CD4-positive, alpha-beta T cell treated with Interleukin-6 for 4 hours (primary cell): ENCODE measurements around the gene COIL.
"Not testable (repeated sequence)": the region's sequence is repeated elsewhere in the genome, so short reads cannot be mapped to it uniquely, and the experiment has no call there.

ENCODE experiments used
- DNase-seq: peaks from one replicate; pipeline ENCODE4 v3.0.0-alpha.2; 2020; ENCODE audit warnings: mixed read lengths

The COIL gene

GRCh38 chr17:56978441-56979090 lies 17.7 kb upstream of the COIL start:
- no peak for DNase-seq

DNA sequence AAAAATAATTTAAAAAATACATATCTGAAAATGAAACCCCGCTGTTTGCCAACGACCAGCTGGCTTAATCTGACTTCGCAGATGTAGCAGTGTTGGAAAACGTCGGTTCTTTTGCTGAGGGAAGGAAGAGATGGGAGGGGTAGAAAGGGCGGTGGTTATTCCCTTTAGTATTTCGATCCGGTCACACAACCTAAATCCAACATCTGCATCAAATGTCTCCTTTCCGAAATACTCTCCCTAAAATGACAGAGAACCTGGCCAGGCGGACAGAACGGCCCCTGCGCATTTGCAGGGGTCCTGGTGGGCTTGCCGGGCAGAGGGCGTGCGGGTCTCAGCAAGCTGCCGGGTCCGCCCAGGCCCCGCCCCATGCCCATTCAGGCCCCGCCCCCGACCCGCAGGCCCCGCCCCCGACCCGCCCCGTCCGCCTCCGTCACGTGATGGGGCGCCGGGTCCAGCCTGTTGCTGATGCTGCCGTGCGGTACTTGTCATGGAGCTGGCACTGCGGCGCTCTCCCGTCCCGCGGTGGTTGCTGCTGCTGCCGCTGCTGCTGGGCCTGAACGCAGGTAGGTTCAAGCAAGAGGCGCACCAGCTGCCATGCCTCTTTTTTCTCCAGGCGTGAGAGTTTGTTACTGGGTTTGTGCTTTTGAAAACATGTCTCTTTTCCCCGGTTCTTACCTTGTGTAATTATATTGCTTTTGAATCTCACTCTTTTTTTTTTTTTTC lies 17.0 kb upstream of the COIL start, which contains the start of gene SCPEP1:
Gene SCPEP1 (plus strand): TSS at position 459 of the 723 bp plus-strand sequence. CDS start 29 bp downstream, at position 488.
- DNase-seq, result peak; percentile 83

GRCh38 chr17:56976941-56977608 lies 16.2 kb upstream of the COIL start:
- DNase-seq, result no peak

DNA sequence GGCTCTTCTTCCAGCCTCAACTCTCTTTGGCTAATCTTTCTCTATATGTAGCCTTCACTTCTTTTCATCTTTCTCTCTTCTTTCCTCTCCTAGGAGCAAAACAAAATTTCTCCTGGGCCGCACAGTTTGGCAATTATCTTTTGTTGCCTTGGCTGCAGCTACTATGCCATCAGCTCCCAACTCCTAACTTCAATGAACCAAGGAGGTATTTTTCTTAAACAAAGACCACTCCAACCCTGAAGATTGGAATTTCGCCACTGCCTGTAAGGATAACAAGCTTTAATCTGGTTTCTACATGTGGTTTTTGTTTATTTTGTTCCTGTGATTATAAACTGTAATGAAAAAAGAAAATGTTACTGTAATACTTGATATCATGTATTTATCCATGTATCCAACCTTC lies 14.8 kb upstream of the COIL start:
- no peak for DNase-seq

- DNase-seq, result no peak
Measured at GRCh38 chr17:56974055-56974454, 13.2 kb upstream of the COIL start.

DNA sequence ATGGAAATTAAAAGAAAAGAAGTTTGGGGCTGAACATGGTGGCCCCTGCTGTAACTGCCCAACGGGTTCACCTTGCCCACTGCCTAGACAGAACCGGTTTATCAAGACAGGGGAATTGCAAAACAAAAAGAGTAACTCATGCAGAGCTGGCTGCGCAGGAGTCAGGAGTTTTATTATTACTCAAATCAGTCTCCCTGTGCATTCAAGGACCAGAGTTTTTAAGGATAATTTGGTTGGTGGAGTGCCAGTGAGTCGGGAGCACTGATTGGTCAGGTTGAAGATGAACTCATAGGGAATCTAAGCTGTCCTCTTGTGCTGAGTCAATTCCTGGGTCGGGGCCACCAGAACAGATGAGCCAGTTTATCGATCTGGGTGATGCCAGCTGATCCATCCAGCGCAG lies 12.7 kb upstream of the COIL start:
- no peak for DNase-seq

DNA sequence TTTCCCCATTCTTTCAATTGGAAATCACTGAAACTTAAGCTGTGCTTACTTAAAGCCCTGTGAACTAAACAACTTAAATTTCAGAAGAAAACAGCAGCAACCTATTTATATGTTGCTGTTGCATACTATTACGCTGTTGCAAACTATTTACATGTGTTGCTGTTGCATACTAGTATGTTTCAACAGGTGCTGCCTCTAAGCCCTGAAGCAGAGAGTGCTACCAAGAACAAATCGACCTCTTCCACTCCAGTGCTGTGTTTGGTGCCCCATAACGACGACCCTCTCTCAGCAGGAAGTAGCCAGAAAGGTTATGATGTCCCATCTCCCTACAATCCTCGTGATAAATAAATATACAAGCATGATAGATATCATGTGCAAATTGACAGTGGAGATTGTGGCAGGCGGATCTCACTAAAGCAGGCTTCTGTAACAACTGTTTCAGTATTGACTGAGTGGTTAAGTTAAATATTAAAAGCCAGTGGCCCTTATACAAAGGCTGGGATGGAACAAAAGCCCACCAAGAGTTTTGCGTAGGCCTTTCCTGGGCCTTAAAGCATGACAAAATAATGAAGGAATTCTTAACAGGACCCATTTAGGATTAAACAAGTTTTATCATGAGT lies 11.4 kb upstream of the COIL start:
- no peak for DNase-seq

DNA sequence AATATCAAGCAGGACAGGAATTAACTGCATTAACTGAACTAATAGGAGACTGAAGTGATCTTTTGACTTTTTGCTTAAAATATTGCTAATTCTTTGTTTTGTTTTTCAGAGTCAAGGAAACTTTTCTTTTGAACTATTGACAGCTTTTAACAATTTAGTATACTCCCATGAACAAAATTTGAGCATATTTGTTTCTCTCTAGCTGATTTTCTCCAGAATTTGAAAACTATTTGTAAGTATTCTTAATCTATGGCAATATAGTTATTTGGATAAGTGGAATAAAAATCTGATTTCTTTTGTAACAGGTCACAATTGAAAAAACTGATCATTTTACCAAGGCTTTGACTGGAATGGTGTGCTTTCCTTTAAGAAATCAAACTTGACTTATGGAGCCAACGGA lies 10.1 kb upstream of the COIL start:
- DNase-seq, result no peak

- DNase-seq, result no peak
Measured at GRCh38 chr17:56966338-56966737, 5.5 kb upstream of the COIL start.

GRCh38 chr17:56965681-56966080 lies 4.8 kb upstream of the COIL start:
- DNase-seq, result not testable (repeated sequence)

- DNase-seq, result not testable (repeated sequence)
Measured at GRCh38 chr17:56965241-56965640, 4.4 kb upstream of the COIL start.

GRCh38 chr17:56956992-56957391 lies 3.9 kb downstream of the COIL start:
- DNase-seq, result no peak

DNA sequence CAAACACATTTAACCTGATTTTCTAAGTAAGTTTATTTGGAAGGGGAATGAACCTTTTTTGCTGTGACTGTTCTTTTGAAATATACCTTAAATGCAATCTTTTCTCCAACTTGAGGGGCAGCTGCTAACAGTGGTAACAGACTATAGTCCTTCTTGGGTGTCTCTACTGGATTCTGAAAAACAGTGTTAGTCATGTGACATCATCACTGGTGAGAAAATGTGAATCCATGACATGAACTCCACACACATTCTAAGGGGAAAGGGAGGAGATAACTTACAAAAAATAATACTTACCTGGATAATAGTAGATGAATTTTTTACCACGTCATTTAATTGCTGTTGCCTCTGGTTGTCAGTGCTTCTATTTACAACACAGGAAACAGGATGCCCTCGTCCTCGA lies 11.3 kb downstream of the COIL start:
- DNase-seq, result no peak

DNA sequence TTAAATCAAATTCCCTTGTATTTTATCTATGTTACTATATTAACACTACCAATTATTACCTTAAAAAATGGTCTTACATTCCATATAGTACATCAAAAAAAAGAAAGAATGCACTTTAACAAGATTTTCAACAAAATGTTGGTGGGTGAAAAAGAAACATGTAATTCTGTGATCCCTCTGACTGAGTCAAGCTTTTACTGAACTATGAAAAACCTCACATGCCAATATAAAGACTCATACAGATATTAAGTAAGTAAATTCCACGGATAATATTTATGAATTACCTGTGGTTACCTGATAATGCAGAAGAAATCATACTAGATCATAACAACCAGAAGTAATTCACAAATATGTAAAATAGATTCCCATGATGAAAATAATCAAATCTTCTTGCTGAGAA lies 12.4 kb downstream of the COIL start:
- DNase-seq, result no peak

GRCh38 chr17:56947741-56948140 lies 13.1 kb downstream of the COIL start:
- DNase-seq, result no peak

DNA sequence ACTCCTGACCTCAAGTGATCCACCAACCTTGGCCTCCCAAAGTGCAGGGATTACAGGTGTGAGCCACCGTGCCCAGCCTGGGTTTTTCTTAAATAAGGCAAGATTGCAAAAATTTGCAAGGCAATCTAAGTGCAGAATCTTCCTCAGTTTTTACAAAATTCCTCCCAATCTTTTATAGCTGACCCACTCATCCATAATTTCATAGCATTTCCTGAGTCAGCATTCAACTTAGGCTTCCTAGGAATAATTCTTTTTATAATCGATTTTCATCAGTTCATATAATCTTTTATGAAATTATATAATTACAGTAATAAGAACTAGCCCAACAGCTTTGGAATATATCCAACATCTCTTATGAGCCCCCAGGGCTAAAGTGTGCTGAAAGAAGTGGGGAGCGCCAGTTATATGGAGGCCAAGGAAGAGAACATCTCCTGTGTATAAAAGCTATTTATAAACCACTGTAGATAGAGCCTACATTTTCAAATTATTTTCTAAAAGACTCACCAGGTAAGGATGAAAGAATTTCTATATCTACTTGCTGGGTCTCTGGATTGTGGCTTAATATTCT lies 14.8 kb downstream of the COIL start:
- no peak for DNase-seq

- no peak for DNase-seq
Measured at GRCh38 chr17:56943505-56944125, 17.2 kb downstream of the COIL start.

- no peak for DNase-seq
Measured at GRCh38 chr17:56939869-56940484, 20.9 kb downstream of the COIL start.

DNA sequence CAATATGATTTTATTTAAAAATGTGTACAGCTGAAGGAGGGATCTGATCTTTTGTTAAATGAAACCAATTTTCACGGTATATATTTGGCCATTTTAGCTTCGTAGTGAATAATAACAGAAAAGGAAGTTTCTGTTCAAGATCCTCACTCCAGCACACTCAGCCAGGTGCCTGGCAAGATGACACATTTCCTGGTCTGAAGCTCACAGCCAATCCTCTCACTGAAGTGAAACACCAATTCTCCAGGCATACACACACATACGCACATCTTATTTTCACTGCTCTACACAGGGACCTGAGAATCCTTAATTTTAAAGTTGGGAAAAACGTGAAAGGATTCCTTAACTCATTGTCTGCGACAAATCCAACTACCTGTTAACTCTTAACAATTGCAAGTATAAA lies 22.6 kb downstream of the COIL start:
- DNase-seq, result not testable (repeated sequence)

GRCh38 chr17:56937687-56938086 lies 23.2 kb downstream of the COIL start:
- DNase-seq, result no peak

DNA sequence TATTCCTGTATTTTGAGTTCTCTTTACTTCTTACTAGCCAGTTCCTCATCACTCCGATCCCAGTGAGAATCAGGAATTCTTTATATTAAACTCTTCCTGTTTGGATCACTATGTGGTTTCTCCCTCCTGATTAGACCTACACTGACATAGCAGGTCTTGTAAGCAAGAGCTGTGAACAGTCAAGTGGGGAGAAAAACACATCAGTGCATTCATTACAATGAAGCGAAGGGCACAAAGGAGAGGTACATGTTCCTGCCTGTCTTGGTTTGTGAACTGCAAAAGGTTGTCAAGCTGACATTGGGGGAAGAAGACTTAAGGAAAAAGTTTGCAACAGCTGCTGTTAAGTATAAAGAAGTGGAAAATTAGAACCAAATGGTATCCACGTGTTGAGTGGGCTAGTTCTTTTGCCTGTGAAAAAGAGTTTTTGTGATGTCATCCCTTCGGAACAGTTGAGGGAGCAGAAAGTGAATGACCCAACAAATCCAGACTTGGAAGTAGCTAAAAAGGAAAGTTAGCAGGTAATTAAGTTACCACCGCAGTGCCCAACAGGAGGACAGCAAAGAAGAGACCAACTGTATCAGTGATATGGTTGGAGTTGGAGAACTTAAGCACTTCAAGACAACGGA lies 24.0 kb downstream of the COIL start:
- no peak for DNase-seq

DNA sequence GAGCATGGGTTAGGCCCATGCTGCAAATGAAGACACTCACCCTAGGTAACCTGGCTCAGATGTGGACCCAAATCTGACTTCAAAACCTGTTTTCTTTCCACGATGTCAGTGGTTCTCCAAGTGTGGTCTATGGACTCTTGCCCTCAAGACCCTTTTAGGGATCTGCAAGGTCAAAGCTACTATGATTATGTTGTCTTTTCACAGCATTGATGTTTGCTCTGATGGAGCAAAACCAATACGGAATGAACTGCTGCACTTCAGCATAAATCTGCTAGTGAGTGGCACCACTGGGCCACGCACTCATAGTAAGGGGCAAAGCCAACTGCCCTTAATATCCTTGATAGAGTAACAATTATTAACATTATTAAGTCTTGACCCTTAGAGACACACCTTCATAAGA lies 25.4 kb downstream of the COIL start:
- no peak for DNase-seq
